Fibroblast of the aortic adventitia (primary cell): Measurements from ENCODE around the gene ARHGAP25. TPM values are rescaled to one million over a fixed set of nuclear protein-coding genes. Genes with fewer than 3 reads are reported as not detected.
"Not testable (repeated sequence)": the region's sequence is repeated elsewhere in the genome, so short reads cannot be mapped to it uniquely, and the experiment has no call there.

Experiments
- DNase-seq: peaks from one replicate; pipeline ENCODE4 v3.0.0-alpha.2; 2010; ENCODE audit warnings: low read depth
- H3K4me3 ChIP-seq: 2 replicates; pipeline ENCODE4 v1.5.1; 2011; ENCODE audit warnings: low read depth, mild to moderate bottlenecking, control low read depth, low read length, moderate library complexity
- total RNA-seq: library from RNA; depleted of rRNA; stranded (reverse); fragments of >200 nt; gene quantifications from 2 replicates; pipeline ENCODE4 v1.2.3, GENCODE V29; 2012; ENCODE audit warnings: low replicate concordance
- TF ChIP-seq, protein P1 (sequence below): IDR thresholded peaks from 2 replicates; pipeline ENCODE4 v1.5.1; 2011; ENCODE audit warnings: mild to moderate bottlenecking, low read length, control low read depth, inconsistent platforms; ENCODE audit not compliant: insufficient read depth

Gene ARHGAP25
- total RNA-seq, 1 donor, result 0.36 TPM

DNA sequence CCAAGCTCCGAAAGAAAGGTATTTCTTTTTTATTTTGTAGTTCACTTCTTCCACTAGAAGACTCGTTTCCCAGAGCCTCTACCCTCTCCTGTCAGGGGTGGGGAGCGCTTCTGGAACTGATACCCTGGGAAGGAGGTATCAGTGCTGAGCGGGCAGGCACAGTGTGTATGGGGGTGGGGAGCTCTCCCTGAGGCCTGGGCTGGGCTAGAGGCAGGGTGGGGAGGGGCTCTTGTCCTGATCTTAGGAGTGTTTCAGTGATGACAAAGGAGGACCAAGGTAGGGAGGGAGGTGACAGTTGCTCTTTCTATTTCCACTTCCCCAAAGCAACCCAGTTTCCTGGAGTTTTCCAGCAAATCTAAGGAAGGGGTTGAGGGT is 65.4 kb downstream of the ARHGAP25 start:
- no peak overlapping the region for H3K4me3 ChIP-seq
- TF ChIP-seq, protein P1, sequence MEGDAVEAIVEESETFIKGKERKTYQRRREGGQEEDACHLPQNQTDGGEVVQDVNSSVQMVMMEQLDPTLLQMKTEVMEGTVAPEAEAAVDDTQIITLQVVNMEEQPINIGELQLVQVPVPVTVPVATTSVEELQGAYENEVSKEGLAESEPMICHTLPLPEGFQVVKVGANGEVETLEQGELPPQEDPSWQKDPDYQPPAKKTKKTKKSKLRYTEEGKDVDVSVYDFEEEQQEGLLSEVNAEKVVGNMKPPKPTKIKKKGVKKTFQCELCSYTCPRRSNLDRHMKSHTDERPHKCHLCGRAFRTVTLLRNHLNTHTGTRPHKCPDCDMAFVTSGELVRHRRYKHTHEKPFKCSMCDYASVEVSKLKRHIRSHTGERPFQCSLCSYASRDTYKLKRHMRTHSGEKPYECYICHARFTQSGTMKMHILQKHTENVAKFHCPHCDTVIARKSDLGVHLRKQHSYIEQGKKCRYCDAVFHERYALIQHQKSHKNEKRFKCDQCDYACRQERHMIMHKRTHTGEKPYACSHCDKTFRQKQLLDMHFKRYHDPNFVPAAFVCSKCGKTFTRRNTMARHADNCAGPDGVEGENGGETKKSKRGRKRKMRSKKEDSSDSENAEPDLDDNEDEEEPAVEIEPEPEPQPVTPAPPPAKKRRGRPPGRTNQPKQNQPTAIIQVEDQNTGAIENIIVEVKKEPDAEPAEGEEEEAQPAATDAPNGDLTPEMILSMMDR, result no peak
- DNase-seq, result no peak

DNA sequence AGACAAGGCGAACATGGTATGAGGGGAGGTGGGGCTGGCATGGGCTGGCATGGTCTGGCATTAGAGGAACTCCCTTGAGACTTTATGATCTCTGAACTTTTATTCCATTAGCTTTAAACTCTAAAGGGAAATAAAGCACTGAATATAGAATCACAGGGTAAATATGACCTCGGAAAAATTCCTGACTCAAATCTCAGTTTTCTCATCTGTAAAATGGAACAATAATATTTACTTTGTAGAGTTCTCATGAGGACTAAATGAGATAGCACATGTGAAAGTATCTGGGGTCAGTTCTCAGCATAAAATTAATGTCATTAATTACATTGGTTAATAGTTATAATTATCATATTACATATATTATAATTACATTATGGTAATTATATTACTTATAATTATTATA is 65.9 kb downstream of the ARHGAP25 start:
- no peak overlapping the region for H3K4me3 ChIP-seq
- TF ChIP-seq, protein P1, result no peak
- no peak for DNase-seq

DNA sequence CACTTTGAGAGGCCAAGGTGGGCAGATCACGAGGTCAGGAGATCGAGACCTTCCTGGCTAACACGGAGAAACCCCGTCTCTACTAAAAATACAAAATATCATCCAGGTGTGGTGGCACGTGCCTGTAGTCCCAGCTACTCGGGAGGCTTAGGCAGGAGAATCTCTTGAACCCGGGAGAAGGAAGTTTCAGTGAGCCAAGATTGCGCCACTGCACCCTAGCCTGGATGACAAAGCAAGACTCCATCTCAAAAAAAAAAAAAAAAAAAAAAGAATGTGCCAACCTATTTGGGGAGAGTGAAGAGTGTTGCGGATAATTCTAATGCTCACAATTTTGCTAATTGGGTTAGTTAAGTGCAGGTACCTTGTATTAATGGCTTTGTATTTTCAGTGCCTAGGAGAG is 67.5 kb downstream of the ARHGAP25 start:
- not testable (repeated sequence) for DNase-seq

DNA sequence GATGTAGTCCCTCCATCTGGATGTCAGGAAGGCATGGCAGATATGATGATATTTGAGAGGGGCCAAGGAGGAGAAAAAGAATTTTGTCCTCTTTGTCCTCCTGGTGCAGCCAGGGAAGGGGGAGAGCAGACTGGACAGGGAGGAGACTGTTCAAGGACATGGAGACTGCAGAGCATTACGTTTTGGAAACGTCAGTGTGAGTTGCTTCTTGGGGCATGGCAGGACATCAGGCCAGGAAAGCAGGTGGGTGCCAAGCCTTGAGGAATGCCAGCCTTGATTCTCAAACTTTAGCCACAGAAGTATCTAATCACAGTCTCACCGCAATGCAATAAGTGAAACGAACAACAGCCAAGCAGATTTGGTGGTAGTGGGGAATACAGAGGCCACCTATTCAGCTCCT is 70.4 kb downstream of the ARHGAP25 start:
- TF ChIP-seq, protein P1, result no peak
- H3K4me3 ChIP-seq, result no peak overlapping the region

More for the DNA sequence above, 67.5 kb downstream of the ARHGAP25 start:
- H3K4me3 ChIP-seq, result not testable (repeated sequence)

DNA sequence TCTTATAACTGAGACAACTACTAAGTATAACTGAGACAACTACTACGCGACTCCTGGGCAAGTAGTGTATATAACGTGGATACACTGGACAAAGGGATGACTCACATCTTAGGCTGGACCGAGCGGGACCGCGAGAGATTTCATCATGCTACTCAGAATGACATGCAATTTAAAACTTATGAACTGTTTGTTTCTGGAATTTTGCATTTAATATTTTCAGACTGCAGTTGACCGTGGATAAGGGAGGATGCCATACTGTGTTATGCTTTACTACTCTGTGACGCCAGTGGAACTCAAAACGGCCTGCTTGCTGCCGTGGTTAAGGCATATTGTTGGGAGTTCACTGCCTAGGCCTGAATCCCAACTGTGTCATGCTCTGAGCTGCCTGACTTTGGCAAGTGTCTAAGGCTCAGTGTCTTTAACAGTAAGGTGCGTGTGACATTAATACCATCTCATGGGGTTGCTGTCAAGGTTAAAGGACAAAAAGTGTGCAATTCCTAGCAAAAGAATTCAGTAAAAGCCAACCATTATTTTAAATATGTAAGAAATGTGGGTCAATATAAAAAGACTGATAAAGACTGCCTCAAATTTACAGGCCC is 72.0 kb downstream of the ARHGAP25 start:
- DNase-seq, result peak; percentile 34
- H3K4me3 ChIP-seq, result no peak overlapping the region
- TF ChIP-seq, protein P1, result no peak

More for the DNA sequence above, 70.4 kb downstream of the ARHGAP25 start:
- DNase-seq, result no peak

DNA sequence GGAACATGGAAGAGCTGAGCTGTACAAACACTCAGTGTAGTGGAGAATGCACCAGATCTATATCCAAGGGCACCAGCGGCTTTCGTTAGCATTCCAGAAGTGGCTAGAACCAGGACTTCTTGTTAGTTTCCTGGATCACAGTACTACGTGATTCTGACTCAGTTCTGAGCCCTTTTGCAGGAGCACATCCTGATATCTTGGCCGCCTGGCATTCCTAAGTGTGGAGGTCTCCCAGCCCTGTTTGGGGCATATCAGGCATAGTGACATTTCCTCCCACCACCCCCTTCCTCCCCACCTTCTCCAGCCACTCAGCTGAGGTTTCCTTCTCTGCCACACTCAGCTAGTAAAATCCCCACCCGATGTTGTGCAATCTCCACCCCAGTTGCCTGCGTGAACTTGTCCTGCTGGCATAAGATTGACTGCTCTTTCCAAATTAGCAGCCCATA is 73.2 kb downstream of the ARHGAP25 start:
- TF ChIP-seq, protein P1, result no peak
- DNase-seq, result peak; percentile 20
- no peak overlapping the region for H3K4me3 ChIP-seq

DNA sequence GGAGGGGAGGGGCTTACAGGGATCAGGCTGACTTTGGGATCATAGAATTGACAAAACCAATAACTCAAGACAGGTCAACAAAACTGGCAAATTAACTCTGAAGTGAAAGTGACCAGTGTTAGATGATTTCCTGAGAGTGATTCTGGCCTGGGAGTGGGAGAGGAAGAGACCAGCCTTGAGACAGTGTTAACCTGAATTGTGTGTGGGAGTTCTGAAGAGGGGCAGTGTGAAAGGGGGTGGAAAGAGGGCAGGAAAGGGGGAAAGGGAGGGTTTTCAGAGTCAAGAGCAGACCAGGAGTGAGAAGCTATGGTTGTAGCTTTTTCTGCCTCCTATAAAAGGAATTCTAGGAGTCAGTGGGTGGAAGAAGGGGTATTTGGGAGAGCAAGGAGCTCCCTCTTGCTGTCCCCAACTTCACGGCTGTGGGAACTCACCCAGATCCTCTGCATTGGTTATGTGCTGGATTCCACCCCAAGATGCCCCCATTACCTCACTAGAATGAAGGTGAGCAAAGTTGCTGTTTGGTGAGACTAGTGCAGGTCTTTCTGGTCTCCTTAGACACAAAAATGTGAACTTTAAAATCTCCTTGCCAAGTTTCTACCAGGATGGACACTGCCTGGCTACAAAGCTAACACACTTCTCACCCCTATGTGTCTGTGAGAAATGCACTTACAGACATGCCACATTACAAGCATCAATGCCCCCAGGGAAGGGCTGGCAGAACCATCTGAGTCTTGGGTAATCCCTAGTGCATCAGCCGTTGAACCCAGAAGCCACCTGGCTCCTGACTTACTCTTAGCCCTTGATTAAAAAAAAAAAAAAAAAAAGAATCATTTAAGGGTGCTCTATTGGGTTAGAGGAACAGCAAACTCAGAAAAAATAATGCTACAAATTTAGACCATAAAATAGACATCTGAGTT is 75.0 kb downstream of the ARHGAP25 start:
- TF ChIP-seq, protein P1, result no peak

More for the DNA sequence above, 75.0 kb downstream of the ARHGAP25 start:
- H3K4me3 ChIP-seq, result no peak overlapping the region
- no peak for DNase-seq
